BLaER1 treated with 17β-estradiol and CSF1 and Interleukin-3, amounts not matched to agents 10 nM and 100 nM (cell line): ENCODE data around the gene WFIKKN1.

Source experiments
- H3K27ac ChIP-seq, 11 experiments: shearing (Covaris generic); formaldehyde crosslinking; 2 replicates each; pipeline ENCODE4 v1.8.1; 2022
- H3K27me3 ChIP-seq, 11 experiments: shearing (Covaris generic); formaldehyde crosslinking; 2 replicates each; pipeline ENCODE4 v1.8.1; 2022
- H3K36me3 ChIP-seq, 11 experiments: shearing (Covaris generic); formaldehyde crosslinking; 2 replicates each; pipeline ENCODE4 v1.8.1; 2022
- H3K4me1 ChIP-seq, 10 experiments: shearing (Covaris generic); formaldehyde crosslinking; 2 replicates each; pipeline ENCODE4 v1.8.1; 2022
- H3K4me2 ChIP-seq, 11 experiments: shearing (Covaris generic); formaldehyde crosslinking; 2 replicates each; pipeline ENCODE4 v1.8.1; 2022
- H3K4me3 ChIP-seq, 10 experiments: shearing (Covaris generic); formaldehyde crosslinking; 2 replicates each; pipeline ENCODE4 v1.8.1; 2022
- H3K9ac ChIP-seq, 11 experiments: shearing (Covaris generic); formaldehyde crosslinking; 2 replicates each; pipeline ENCODE4 v1.8.1; 2022
- H3K9me3 ChIP-seq, 11 experiments: shearing (Covaris generic); formaldehyde crosslinking; replicated peaks in 1 of 11; 2 replicates each; pipeline ENCODE4 v1.8.1; 2022
- H4K20me1 ChIP-seq, 11 experiments: shearing (Covaris generic); formaldehyde crosslinking; 2 replicates each; pipeline ENCODE4 v1.8.1; 2022
- Cebpa-rat ChIP-seq, 11 experiments: shearing (Covaris generic); IDR thresholded peaks; 2 replicates each; pipeline ENCODE4 v1.8.1; 2022

Gene WFIKKN1

GRCh38 chr16:677316-678190 is 46.8 kb downstream of the WFIKKN1 start:
- Histone ChIP-seq H4K20me1 (peaks cover 47 to 90% (median 73%) of the 10 kb centered on the region in 11 experiments; a peak in 21 of 22 replicates), H3K27me3 (peaks cover 12 to 29% (median 17%) of the 10 kb centered on the region in 11 experiments), H3K9me3 (no peaks in the 10 kb centered on the region), H3K4me3 (no peak overlapping the region), H3K36me3 (peaks cover 31 to 38% (median 34%) of the 10 kb centered on the region in 11 experiments), H3K9ac (no peak overlapping the region), H3K27ac (no peak overlapping the region), H3K4me2 (no peak overlapping the region), H3K4me1 (peaks cover 19 to 42% (median 35%) of the 10 kb centered on the region in 10 experiments)
- no peak for TF ChIP-seq Cebpa-rat (IDR thresholded peaks at IDR 0.05)

GRCh38 chr16:678209-678857 is 47.5 kb downstream of the WFIKKN1 start:
- Histone ChIP-seq H3K27me3 (peaks cover 12 to 29% (median 17%) of the 10 kb centered on the region in 11 experiments), H4K20me1 (peaks cover 47 to 90% (median 73%) of the 10 kb centered on the region in 11 experiments; a peak in 21 of 22 replicates), H3K4me1 (peaks cover 27 to 50% (median 43%) of the 10 kb centered on the region in 10 experiments), H3K27ac (no peak overlapping the region), H3K9ac (peak overlapping the region in 1 of 11 experiments; percentile 62; a peak in 1 of 22 replicates), H3K9me3 (no peaks in the 10 kb centered on the region), H3K4me2 (peak overlapping the region in 5 of 11 experiments; percentile 80 to 95 (median 88); a peak in 7 of 22 replicates), H3K4me3 (no peak overlapping the region), H3K36me3 (peaks cover 31 to 38% (median 34%) of the 10 kb centered on the region in 11 experiments)
- TF ChIP-seq Cebpa-rat (IDR thresholded peaks at IDR 0.05), result no peak

GRCh38 chr16:678858-679813 is 48.4 kb downstream of the WFIKKN1 start:
- Histone ChIP-seq H3K4me1 (peaks cover 33 to 55% (median 48%) of the 10 kb centered on the region in 10 experiments), H3K36me3 (peaks cover 24 to 34% (median 29%) of the 10 kb centered on the region in 11 experiments), H3K4me3 (peak overlapping the region; percentile 50 to 67 (median 56)), H3K4me2 (peak overlapping the region; percentile 67 to 95 (median 86)), H3K9ac (peak overlapping the region in 10 of 11 experiments; percentile 27 to 71 (median 60); a peak in 14 of 22 replicates), H4K20me1 (peaks cover 39 to 87% (median 71%) of the 10 kb centered on the region in 11 experiments; a peak in 21 of 22 replicates), H3K9me3 (no peaks in the 10 kb centered on the region), H3K27me3 (peaks cover 12 to 26% (median 16%) of the 10 kb centered on the region in 11 experiments), H3K27ac (peak overlapping the region in 8 of 11 experiments; percentile 32 to 66 (median 40); a peak in 12 of 22 replicates)
- no peak for TF ChIP-seq Cebpa-rat (IDR thresholded peaks at IDR 0.05)

GRCh38 chr16:679814-680624 is 49.2 kb downstream of the WFIKKN1 start, which contains the start of gene STUB1:
STUB1 (plus strand) TSS chr16:680410; CDS start chr16:680526, 116 bp downstream.
- peak within 1 kb of the TSS; percentile 87 to 96 (median 91) for H3K9ac ChIP-seq
- no peaks in the 10 kb centered on the region for H3K9me3 ChIP-seq
- peak within 1 kb of the TSS; percentile 69 to 91 (median 82) for H3K27ac ChIP-seq
- H3K27me3 ChIP-seq, result peaks cover 7 to 17% (median 8%) of the 10 kb centered on the region in 11 experiments
- peak within 1 kb of the TSS; percentile 95 to 99 (median 99) for H3K4me2 ChIP-seq
- peaks cover 22 to 29% (median 26%) of the 10 kb centered on the region in 11 experiments for H3K36me3 ChIP-seq
- H3K4me3 ChIP-seq, result peak within 1 kb of the TSS; percentile 75 to 98 (median 90)
- peaks cover 30 to 80% (median 62%) of the 10 kb centered on the region in 11 experiments; a peak in 21 of 22 replicates for H4K20me1 ChIP-seq
- H3K4me1 ChIP-seq, result peaks cover 39 to 53% (median 47%) of the 10 kb centered on the region in 10 experiments
- TF ChIP-seq Cebpa-rat (IDR thresholded peaks at IDR 0.05), result no peak

GRCh38 chr16:680625-680945 is 49.8 kb downstream of the WFIKKN1 start:
- no peaks in the 10 kb centered on the region for H3K9me3 ChIP-seq
- no peak for TF ChIP-seq Cebpa-rat (IDR thresholded peaks at IDR 0.05)
- peaks cover 23 to 34% (median 27%) of the 10 kb centered on the region in 11 experiments for H3K36me3 ChIP-seq
- H4K20me1 ChIP-seq, result peaks cover 26 to 78% (median 56%) of the 10 kb centered on the region in 11 experiments; a peak in 21 of 22 replicates
- peaks cover under 1 to 11% (median 2%) of the 10 kb centered on the region in 11 experiments; a peak in 20 of 22 replicates for H3K27me3 ChIP-seq
- peaks cover 42 to 53% (median 50%) of the 10 kb centered on the region in 10 experiments for H3K4me1 ChIP-seq
- peak overlapping the region; percentile 69 to 91 (median 82) for H3K27ac ChIP-seq
- H3K4me2 ChIP-seq, result peak overlapping the region; percentile 95 to 99 (median 99)
- peak overlapping the region; percentile 75 to 98 (median 90) for H3K4me3 ChIP-seq
- H3K9ac ChIP-seq, result peak overlapping the region; percentile 87 to 96 (median 91)

- peak overlapping the region; percentile 87 to 96 (median 91) for H3K9ac ChIP-seq
- no peak for TF ChIP-seq Cebpa-rat (IDR thresholded peaks at IDR 0.05)
- H3K9me3 ChIP-seq, result no peaks in the 10 kb centered on the region
- H3K36me3 ChIP-seq, result peaks cover 23 to 39% (median 27%) of the 10 kb centered on the region in 11 experiments
- peaks cover 26 to 74% (median 54%) of the 10 kb centered on the region in 11 experiments; a peak in 21 of 22 replicates for H4K20me1 ChIP-seq
- peak overlapping the region; percentile 95 to 99 (median 99) for H3K4me2 ChIP-seq
- H3K4me1 ChIP-seq, result peaks cover 42 to 57% (median 51%) of the 10 kb centered on the region in 10 experiments
- peak overlapping the region; percentile 69 to 91 (median 82); a peak in 21 of 22 replicates for H3K27ac ChIP-seq
- peak overlapping the region; percentile 75 to 98 (median 90) for H3K4me3 ChIP-seq
- peaks cover 0 to 6% (median 0%) of the 10 kb centered on the region in 11 experiments; a peak in 5 of 22 replicates for H3K27me3 ChIP-seq
These were observed 50.4 kb downstream of the WFIKKN1 start for GRCh38 chr16:680967-681745.
